Caco-2 (cell line): ENCODE results near the gene TFAM. TPM values are rescaled to one million over a fixed set of nuclear protein-coding genes. Genes with fewer than 3 reads are reported as not detected.

ENCODE experiments used
- BruUV-seq: library from RNA; stranded (reverse); fragments of 400-500 nt; replicated peaks from 2 replicates; lab custom pipeline; 2021; lab: Mats Ljungman, UMichigan
- CTCF ChIA-PET: fragments of 300-600 bp; sonication (Branson Sonifier 250); formaldehyde crosslinking; loops from one replicate; lab custom pipeline; 2022; ENCODE audit warnings: antibody characterized with exemption; lab: Charles Lee
- POLR2A ChIA-PET: fragments of 300-600 bp; sonication (Branson Sonifier 250); formaldehyde crosslinking; loops from one replicate; lab custom pipeline; 2022; ENCODE audit warnings: antibody characterized with exemption; lab: Charles Lee
- DNase-seq, 2 experiments: peaks; one replicate each; pipeline versions ENCODE4 v3.0.0 to v3.0.0-alpha.2; 2020 to 2022
- H3K27me3 ChIP-seq: replicated peaks from 2 replicates; pipeline ENCODE4 v1.6.0; 2011; ENCODE audit warnings: low read length; ENCODE audit not compliant: control insufficient read depth, insufficient read depth
- H3K36me3 ChIP-seq: 2 replicates; pipeline ENCODE4 v1.5.1; 2011; ENCODE audit warnings: low read length; ENCODE audit not compliant: control insufficient read depth, insufficient read depth
- H3K4me1 ChIP-seq: fragments of 250-450 bp; sonication (Bioruptor Pico); 2 replicates; pipeline ENCODE4 v1.5.1; 2020; ENCODE audit warnings: mild to moderate bottlenecking
- H3K4me3 ChIP-seq: 2 replicates; pipeline ENCODE4 v1.5.1; 2011; ENCODE audit warnings: low read depth, mild to moderate bottlenecking, control low read depth, low read length
- H3K9me3 ChIP-seq: fragments of 250-450 bp; sonication (Bioruptor Pico); 2 replicates; pipeline ENCODE4 v1.5.1; 2020; ENCODE audit warnings: mild to moderate bottlenecking, moderate library complexity
- H3K27ac Mint-ChIP-seq: one replicate; pipeline ENCODE4 v1.8.0; 2022; ENCODE audit warnings: mixed read lengths; ENCODE audit not compliant: unreplicated experiment
- H3K27me3 Mint-ChIP-seq: one replicate; pipeline ENCODE4 v1.8.0; 2022; ENCODE audit warnings: mixed read lengths; ENCODE audit not compliant: insufficient read depth, unreplicated experiment
- H3K36me3 Mint-ChIP-seq: one replicate; pipeline ENCODE4 v1.8.0; 2022; ENCODE audit warnings: mild to moderate bottlenecking, mixed read lengths; ENCODE audit not compliant: insufficient read depth, unreplicated experiment
- H3K4me1 Mint-ChIP-seq: one replicate; pipeline ENCODE4 v1.8.0; 2022; ENCODE audit warnings: low read depth, mixed read lengths; ENCODE audit not compliant: unreplicated experiment
- H3K4me3 Mint-ChIP-seq: one replicate; pipeline ENCODE4 v1.8.0; 2022; ENCODE audit warnings: mild to moderate bottlenecking, moderate library complexity, mixed read lengths; ENCODE audit not compliant: unreplicated experiment
- H3K9me3 Mint-ChIP-seq: one replicate; pipeline ENCODE4 v1.8.0; 2022; ENCODE audit warnings: mixed read lengths; ENCODE audit not compliant: unreplicated experiment
- intact Hi-C: fragments of 100-400 bp; cut with micrococcal nuclease; formaldehyde crosslinking; loops from one replicate; pipeline ENCODE4 v1.10.0; 2022; ENCODE audit not compliant: unreplicated experiment
- total RNA-seq: library from RNA; stranded (reverse); gene quantifications from 2 replicates; pipeline ENCODE4 v1.2.3, GENCODE V29; 2022
- TF ChIP-seq, protein P1 (sequence below), 2 experiments: fragments of 200-600 bp in 1 of 2; IDR thresholded peaks; 1 replicate in 1 of 2; 2 replicates in 1 of 2; pipeline versions ENCODE4 v1.5.1 to v1.8.0; 2011 to 2022; ENCODE audit warnings: antibody characterized with exemption in 1 of 2, control low read depth in 1 of 2, inconsistent platforms in 1 of 2, low read depth in 1 of 2, low read length in 1 of 2, mild to moderate bottlenecking in 1 of 2, moderate library complexity in 1 of 2; ENCODE audit not compliant: insufficient read depth in 1 of 2, severe bottlenecking in 1 of 2, unreplicated experiment in 1 of 2

TFAM gene
- total RNA-seq, 1 experiment from 2014 or later: 228 TPM

DNA sequence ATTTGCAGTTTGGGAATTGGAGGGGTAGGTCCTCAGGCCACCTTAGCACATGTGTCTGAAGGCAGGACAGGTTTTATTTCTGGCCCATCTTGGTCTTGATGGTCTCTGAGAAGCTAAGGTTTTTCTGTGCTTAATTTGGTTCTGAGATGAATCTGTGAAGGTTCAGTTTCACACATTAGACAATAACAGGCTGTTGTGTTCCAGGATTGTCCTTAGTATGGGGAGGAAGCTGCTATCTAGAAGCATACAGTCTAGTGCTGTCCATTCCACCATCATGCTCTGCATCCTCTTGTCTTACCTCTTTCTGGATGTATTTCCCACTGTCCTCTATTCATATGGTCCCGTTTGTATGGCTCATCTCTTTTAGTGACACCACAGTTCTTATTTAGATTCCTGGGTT is 43.3 kb upstream of the TFAM start:
- Mint-ChIP-seq H3K4me3 (no peak overlapping the region), H3K36me3 (no peaks in the 10 kb centered on the region), H3K9me3 (peaks cover 10% of the 10 kb centered on the region), H3K4me1 (peaks cover 6% of the 10 kb centered on the region), H3K27me3 (no peaks in the 10 kb centered on the region), H3K27ac (no peak overlapping the region)
- no TSS peak for BruUV-seq
- ChIA-PET CTCF (no interaction called here), POLR2A (no interaction called here)
- TF ChIP-seq, protein P1, sequence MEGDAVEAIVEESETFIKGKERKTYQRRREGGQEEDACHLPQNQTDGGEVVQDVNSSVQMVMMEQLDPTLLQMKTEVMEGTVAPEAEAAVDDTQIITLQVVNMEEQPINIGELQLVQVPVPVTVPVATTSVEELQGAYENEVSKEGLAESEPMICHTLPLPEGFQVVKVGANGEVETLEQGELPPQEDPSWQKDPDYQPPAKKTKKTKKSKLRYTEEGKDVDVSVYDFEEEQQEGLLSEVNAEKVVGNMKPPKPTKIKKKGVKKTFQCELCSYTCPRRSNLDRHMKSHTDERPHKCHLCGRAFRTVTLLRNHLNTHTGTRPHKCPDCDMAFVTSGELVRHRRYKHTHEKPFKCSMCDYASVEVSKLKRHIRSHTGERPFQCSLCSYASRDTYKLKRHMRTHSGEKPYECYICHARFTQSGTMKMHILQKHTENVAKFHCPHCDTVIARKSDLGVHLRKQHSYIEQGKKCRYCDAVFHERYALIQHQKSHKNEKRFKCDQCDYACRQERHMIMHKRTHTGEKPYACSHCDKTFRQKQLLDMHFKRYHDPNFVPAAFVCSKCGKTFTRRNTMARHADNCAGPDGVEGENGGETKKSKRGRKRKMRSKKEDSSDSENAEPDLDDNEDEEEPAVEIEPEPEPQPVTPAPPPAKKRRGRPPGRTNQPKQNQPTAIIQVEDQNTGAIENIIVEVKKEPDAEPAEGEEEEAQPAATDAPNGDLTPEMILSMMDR (IDR thresholded peaks at IDR 0.05; ENCODE audit: insufficient read depth in 1 of 2, low read depth in 1 of 2, low read length in 1 of 2, severe bottlenecking in 1 of 2, unreplicated experiment in 1 of 2): no peak
- intact Hi-C loops: no loop called here
- DNase-seq: no peak
- no peaks in the 10 kb centered on the region for H3K36me3 ChIP-seq
- H3K4me3 ChIP-seq: no peak overlapping the region
- no peaks in the 10 kb centered on the region for H3K9me3 ChIP-seq
- H3K4me1 ChIP-seq: no peaks in the 10 kb centered on the region
- H3K27me3 ChIP-seq: no peaks in the 10 kb centered on the region

DNA sequence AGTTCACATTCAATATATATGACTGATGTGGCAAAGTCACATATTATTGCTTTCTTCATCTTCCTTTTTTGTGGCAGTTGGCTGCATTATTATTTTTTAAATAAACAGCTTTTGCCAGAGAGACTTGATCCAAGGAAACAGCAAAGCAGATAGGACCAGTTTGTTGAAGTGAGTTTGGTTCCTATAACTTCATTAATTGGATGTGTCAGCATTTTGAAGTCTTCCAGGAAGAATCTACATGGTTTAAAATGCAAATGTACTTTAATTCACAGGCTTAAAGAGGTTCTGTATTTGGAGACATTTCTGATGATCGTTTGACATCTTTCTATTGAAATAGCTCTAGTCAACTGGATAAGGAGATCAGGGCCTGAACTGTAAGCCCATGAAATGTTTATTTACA is 37.2 kb upstream of the TFAM start:
- no TSS peak for BruUV-seq
- no peaks in the 10 kb centered on the region for H3K27me3 Mint-ChIP-seq

DNA sequence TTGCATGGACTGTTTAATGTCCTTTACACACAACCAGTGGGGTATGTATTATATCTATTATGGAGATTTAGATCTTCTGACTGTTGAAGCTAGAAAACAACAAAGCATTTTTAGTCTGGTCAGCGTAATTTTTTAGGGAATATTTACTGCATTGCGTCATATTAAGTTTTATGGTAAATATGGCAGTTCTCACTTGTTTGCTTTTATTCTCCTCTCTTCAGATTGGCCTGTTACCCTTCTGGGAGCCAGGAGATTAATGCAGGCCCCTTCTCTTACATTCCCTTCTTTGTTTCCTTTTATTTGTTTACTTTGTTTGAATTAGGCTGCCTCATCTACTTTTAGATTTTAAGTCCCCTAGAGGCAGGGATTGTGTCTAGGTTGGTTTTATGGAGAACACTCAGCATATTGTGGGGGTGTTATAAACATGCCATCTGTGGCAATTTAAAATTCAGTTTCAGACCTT is 36.6 kb upstream of the TFAM start:
- POLR2A ChIA-PET: no interaction called here
- BruUV-seq: no TSS peak
- H3K27ac Mint-ChIP-seq: no peak overlapping the region

More for the DNA sequence above, 37.2 kb upstream of the TFAM start:
- Histone ChIP-seq H3K27me3 (no peaks in the 10 kb centered on the region), H3K36me3 (no peaks in the 10 kb centered on the region), H3K9me3 (no peaks in the 10 kb centered on the region), H3K4me3 (no peak overlapping the region), H3K4me1 (0 out of 2 replicates have a peak, but pooled peaks cover 4% of the 10 kb centered on the region)
- ChIA-PET CTCF (interaction anchor here (1.0 kb wide), 1 partner anchor 12 kb away, joined by 5 read pairs; no protein-coding TSS in a partner anchor), POLR2A (no interaction called here)
- Mint-ChIP-seq H3K9me3 (peaks cover 10% of the 10 kb centered on the region), H3K36me3 (no peaks in the 10 kb centered on the region), H3K4me3 (no peak overlapping the region), H3K27ac (no peak overlapping the region), H3K4me1 (peaks cover 7% of the 10 kb centered on the region)
- intact Hi-C loops: no loop called here
- no peak for DNase-seq
- TF ChIP-seq, protein P1 (IDR thresholded peaks at IDR 0.05; ENCODE audit: insufficient read depth in 1 of 2, low read depth in 1 of 2, low read length in 1 of 2, severe bottlenecking in 1 of 2, unreplicated experiment in 1 of 2): no peak

More for the DNA sequence above, 36.6 kb upstream of the TFAM start:
- 0 out of 2 replicates have a peak, but pooled peaks cover 4% of the 10 kb centered on the region for H3K4me1 ChIP-seq
- no peak overlapping the region for H3K4me3 Mint-ChIP-seq
- CTCF ChIA-PET: interaction anchor here (1.0 kb wide), 1 partner anchor 13 kb away, joined by 5 read pairs; no protein-coding TSS in a partner anchor
- H3K4me1 Mint-ChIP-seq: peaks cover 7% of the 10 kb centered on the region
- TF ChIP-seq, protein P1 (IDR thresholded peaks at IDR 0.05; ENCODE audit: insufficient read depth in 1 of 2, low read depth in 1 of 2, low read length in 1 of 2, severe bottlenecking in 1 of 2, unreplicated experiment in 1 of 2): no peak
- intact Hi-C loops: no loop called here
- H3K36me3 ChIP-seq: no peaks in the 10 kb centered on the region
- no peaks in the 10 kb centered on the region for H3K36me3 Mint-ChIP-seq
- H3K27me3 Mint-ChIP-seq: no peaks in the 10 kb centered on the region
- no peaks in the 10 kb centered on the region for H3K9me3 ChIP-seq
- peaks cover 10% of the 10 kb centered on the region for H3K9me3 Mint-ChIP-seq
- DNase-seq: no peak
- H3K27me3 ChIP-seq: no peaks in the 10 kb centered on the region
- H3K4me3 ChIP-seq: no peak overlapping the region
